ENCODE results near the gene PLEKHO2.

PLEKHO2 gene

GRCh38 chr15:64856429-64857145 lies 14.9 kb downstream of the PLEKHO2 start:
- no peak for DNase-seq

- peak; percentile 56 for DNase-seq
These were observed 15.7 kb downstream of the PLEKHO2 start for GRCh38 chr15:64857421-64857820.

- no peak for DNase-seq
These were observed 16.4 kb downstream of the PLEKHO2 start for GRCh38 chr15:64858021-64858575.

GRCh38 chr15:64859226-64859625 lies 17.5 kb downstream of the PLEKHO2 start:
- DNase-seq = no peak

- no peak for DNase-seq
These were observed 19.6 kb downstream of the PLEKHO2 start for GRCh38 chr15:64861331-64861730.

GRCh38 chr15:64861960-64862359 lies 20.2 kb downstream of the PLEKHO2 start:
- DNase-seq = no peak

GRCh38 chr15:64862408-64862807 lies 20.7 kb downstream of the PLEKHO2 start:
- no peak for DNase-seq

GRCh38 chr15:64864068-64864467 lies 22.4 kb downstream of the PLEKHO2 start:
- DNase-seq = no peak

GRCh38 chr15:64865126-64865997 lies 23.6 kb downstream of the PLEKHO2 start:
- DNase-seq = no peak

GRCh38 chr15:64865998-64866520 lies 24.3 kb downstream of the PLEKHO2 start:
- DNase-seq = no peak

- no peak for DNase-seq
These were observed 27.8 kb downstream of the PLEKHO2 start for GRCh38 chr15:64869501-64869900.

GRCh38 chr15:64870353-64870752 lies 28.6 kb downstream of the PLEKHO2 start:
- no peak for DNase-seq

- DNase-seq = no peak
These were observed 34.0 kb downstream of the PLEKHO2 start for GRCh38 chr15:64875641-64876223.

- peak; percentile 76 for DNase-seq
These were observed 35.7 kb downstream of the PLEKHO2 start for GRCh38 chr15:64877435-64877834.

- DNase-seq = peak; percentile 73
These were observed 37.0 kb downstream of the PLEKHO2 start for GRCh38 chr15:64878705-64879104.

- DNase-seq = peak; percentile 86
These were observed 41.4 kb downstream of the PLEKHO2 start for GRCh38 chr15:64883100-64883581.

GRCh38 chr15:64883997-64884511 lies 42.3 kb downstream of the PLEKHO2 start:
- peak; percentile 98 for DNase-seq

GRCh38 chr15:64884679-64885078 lies 43.0 kb downstream of the PLEKHO2 start:
- peak; percentile 71 for DNase-seq

GRCh38 chr15:64888336-64888735 lies 46.6 kb downstream of the PLEKHO2 start:
- DNase-seq = no peak

- no peak for DNase-seq
These were observed 49.8 kb downstream of the PLEKHO2 start for GRCh38 chr15:64891561-64891960.

GRCh38 chr15:64892847-64893403 lies 51.2 kb downstream of the PLEKHO2 start:
- DNase-seq = peak; percentile 52
